HL-60/S4 treated with phorbol 12-myristate 13-acetate at 8.2 ng/mL for 4 days and 3 days (cell line): ENCODE measurements around the gene NOX5.
"Not testable (repeated sequence)": the region's sequence is repeated elsewhere in the genome, so short reads cannot be mapped to it uniquely, and the experiment has no call there.

Experiments
- in situ Hi-C: fragments of 300-500 bp; cut with MboI; formaldehyde crosslinking; loops from 2 replicates; pipeline ENCODE4 v1.15.0; 2022; ENCODE audit warnings: low sequenced_read_pairs

The NOX5 gene

GRCh38 chr15:69014454-69014853 lies at the start of gene NOX5:
NOX5 (plus strand) TSS chr15:69014695; CDS start chr15:69014736, 41 bp downstream.
- in situ Hi-C loops = no loop called here

- in situ Hi-C loops = no loop called here
These were observed 47.5 kb upstream of the NOX5 start for GRCh38 chr15:68966996-68967395.

- in situ Hi-C loops = no loop called here
These were observed 46.5 kb upstream of the NOX5 start for GRCh38 chr15:68967948-68968347.

- in situ Hi-C loops = no loop called here
These were observed 45.2 kb upstream of the NOX5 start for GRCh38 chr15:68969298-68969697.

GRCh38 chr15:68972201-68973065 lies 42.1 kb upstream of the NOX5 start:
- in situ Hi-C loops = no loop called here

- in situ Hi-C loops = not testable (repeated sequence)
These were observed 38.8 kb upstream of the NOX5 start for GRCh38 chr15:68975651-68976160.

GRCh38 chr15:68977426-68977825 lies 37.1 kb upstream of the NOX5 start:
- in situ Hi-C loops = not testable (repeated sequence)

- in situ Hi-C loops = no loop called here
These were observed 35.5 kb upstream of the NOX5 start for GRCh38 chr15:68979006-68979405.

- in situ Hi-C loops = no loop called here
These were observed 34.7 kb upstream of the NOX5 start for GRCh38 chr15:68979816-68980215.

GRCh38 chr15:68980786-68981185 lies 33.7 kb upstream of the NOX5 start:
- in situ Hi-C loops = no loop called here

GRCh38 chr15:68981941-68982340 lies 32.6 kb upstream of the NOX5 start:
- in situ Hi-C loops = no loop called here

- in situ Hi-C loops = no loop called here
These were observed 31.4 kb upstream of the NOX5 start for GRCh38 chr15:68982976-68983563.

GRCh38 chr15:68983961-68984481 lies 30.5 kb upstream of the NOX5 start:
- in situ Hi-C loops = no loop called here

GRCh38 chr15:68984586-68984985 lies 29.9 kb upstream of the NOX5 start:
- in situ Hi-C loops = no loop called here

- in situ Hi-C loops = no loop called here
These were observed 29.1 kb upstream of the NOX5 start for GRCh38 chr15:68985361-68985891.

GRCh38 chr15:68986322-68986721 lies 28.2 kb upstream of the NOX5 start:
- in situ Hi-C loops = no loop called here

GRCh38 chr15:68987120-68987519 lies 27.4 kb upstream of the NOX5 start:
- in situ Hi-C loops = no loop called here

- in situ Hi-C loops = no loop called here
These were observed 26.8 kb upstream of the NOX5 start for GRCh38 chr15:68987676-68988075.

- in situ Hi-C loops = no loop called here
These were observed 24.8 kb upstream of the NOX5 start for GRCh38 chr15:68989541-68990230.

- in situ Hi-C loops = no loop called here
These were observed 24.1 kb upstream of the NOX5 start for GRCh38 chr15:68990231-68990991.
